Measurements from ENCODE around the gene DGKZ. TPM values are rescaled to one million over a fixed set of nuclear protein-coding genes. Genes with fewer than 3 reads are reported as not detected.
"Not testable (repeated sequence)": the region's sequence is repeated elsewhere in the genome, so short reads cannot be mapped to it uniquely, and the experiment has no call there.

The DGKZ gene
- total and polyA plus RNA-seq, 5 donors = 75.8 to 108 (median 96.4) TPM

DNA sequence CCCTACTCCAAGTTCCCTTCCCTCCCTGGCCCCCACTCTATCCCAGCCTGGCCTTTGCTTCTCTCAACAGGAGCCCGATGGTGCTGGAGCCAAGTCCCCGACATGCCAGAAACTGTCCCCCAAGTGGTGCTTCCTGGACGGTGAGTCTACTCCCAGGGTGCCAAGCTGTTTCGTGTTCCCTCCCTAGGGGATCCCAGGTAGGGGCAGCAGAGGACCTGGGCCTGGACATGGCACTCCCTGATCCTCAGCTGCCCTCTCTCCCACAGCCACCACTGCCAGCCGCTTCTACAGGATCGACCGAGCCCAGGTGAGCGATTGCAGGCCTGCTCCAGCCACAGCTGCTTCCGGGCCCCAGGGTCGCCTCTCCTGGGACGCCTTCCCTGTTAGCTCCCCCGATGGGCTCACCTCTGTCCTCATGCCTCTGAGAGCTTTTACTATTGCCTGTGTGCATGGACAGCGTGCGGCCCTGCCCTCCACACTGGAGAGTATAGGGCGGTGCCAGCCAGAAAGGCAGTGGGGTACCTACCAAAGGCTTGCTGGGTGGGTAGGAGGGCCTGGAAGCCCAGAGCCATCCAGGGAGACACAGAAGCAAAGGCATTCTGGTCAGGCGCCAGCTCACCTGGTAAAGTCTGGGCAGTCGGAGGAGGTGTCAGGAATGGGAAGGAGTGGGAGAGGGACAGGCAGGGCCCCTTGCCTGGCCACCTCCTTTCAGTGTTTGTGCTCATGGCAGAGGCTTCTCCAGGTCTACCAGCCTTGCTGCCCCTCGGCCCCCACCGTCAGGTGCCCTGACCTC, 29.2 kb downstream of the DGKZ start:
- intact Hi-C loops (cut with DNase I) = no loop called here
- no peak for ATAC-seq
- Histone ChIP-seq H3K4me3 (ENCODE audit: low read length) (no peak overlapping the region), H3K4me1 (ENCODE audit: control insufficient read depth, insufficient read depth, low read length) (no peaks in the 10 kb centered on the region), H3K27ac (ENCODE audit: low read length) (no peak overlapping the region), H3K27me3 (ENCODE audit: control insufficient read depth, insufficient read depth) (no peaks in the 10 kb centered on the region), H3K9me3 (ENCODE audit: control insufficient read depth, low read length) (no peaks in the 10 kb centered on the region)
- WGBS = 88% methylated on average over 19 of the region's 19 CpGs
- DNase-seq = peak in 2 of 3 donors; percentile 48 to 49

DNA sequence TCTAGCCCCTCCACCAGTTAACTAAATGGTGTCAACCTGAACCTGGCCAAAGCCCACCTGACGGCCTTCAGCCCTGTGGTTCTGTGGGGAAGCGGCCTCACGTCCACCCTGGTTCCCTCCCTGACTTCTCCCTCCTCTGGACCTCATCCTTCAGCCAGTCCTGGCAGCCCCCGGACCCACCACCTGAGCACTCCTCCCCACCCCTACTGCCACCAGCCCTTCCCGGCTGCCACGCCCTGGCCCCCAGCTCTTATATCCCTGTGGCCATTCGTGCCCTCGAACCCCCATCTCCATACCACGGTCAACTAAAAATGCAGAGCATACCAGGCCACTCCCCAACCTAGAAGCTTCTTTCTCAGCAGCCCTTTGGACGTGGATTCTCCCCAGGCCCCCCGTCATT, 30.0 kb downstream of the DGKZ start:
- WGBS = 94% methylated on average over 11 of the region's 11 CpGs

DNA sequence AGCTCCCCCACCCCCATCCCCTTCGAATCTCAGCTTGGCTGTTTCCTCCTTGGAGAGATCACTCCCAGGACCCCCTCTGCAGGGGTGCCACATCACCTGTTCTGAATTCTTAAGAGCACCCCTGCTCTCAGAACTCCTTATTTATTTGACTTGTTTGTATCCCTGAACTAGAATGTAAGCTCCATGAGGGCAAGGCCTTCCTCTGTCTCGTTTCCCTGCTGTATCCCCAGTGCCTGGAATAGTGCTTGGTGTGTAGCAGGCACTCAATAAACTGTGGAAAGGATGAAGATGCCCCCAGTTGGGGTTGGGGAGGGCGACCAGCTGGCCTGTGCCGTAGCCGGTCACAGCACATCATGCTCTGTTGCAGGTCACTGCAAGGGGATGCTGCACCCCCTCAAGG, 30.6 kb downstream of the DGKZ start:
- DNase-seq (no peak), ATAC-seq (no peak)
- Histone ChIP-seq H3K27ac (ENCODE audit: low read length) (no peak overlapping the region), H3K9me3 (ENCODE audit: control insufficient read depth, low read length) (no peaks in the 10 kb centered on the region), H3K27me3 (ENCODE audit: control insufficient read depth, insufficient read depth) (no peaks in the 10 kb centered on the region), H3K4me1 (ENCODE audit: control insufficient read depth, insufficient read depth, low read length) (no peaks in the 10 kb centered on the region), H3K4me3 (ENCODE audit: low read length) (no peak overlapping the region)
- intact Hi-C loops (cut with DNase I) = no loop called here
- 89% methylated on average over 5 of the region's 5 CpGs for WGBS

More for the DNA sequence above, 30.0 kb downstream of the DGKZ start:
- intact Hi-C loops (cut with DNase I) = no loop called here
- no peak overlapping the region for H3K4me3 ChIP-seq (ENCODE audit: low read length)
- no peaks in the 10 kb centered on the region for H3K4me1 ChIP-seq (ENCODE audit: control insufficient read depth, insufficient read depth, low read length)
- H3K27ac ChIP-seq (ENCODE audit: low read length) = no peak overlapping the region
- peak in 1 of 3 donors; percentile 35 for DNase-seq
- no peaks in the 10 kb centered on the region for H3K9me3 ChIP-seq (ENCODE audit: control insufficient read depth, low read length)
- ATAC-seq = no peak
- no peaks in the 10 kb centered on the region for H3K27me3 ChIP-seq (ENCODE audit: control insufficient read depth, insufficient read depth)

DNA sequence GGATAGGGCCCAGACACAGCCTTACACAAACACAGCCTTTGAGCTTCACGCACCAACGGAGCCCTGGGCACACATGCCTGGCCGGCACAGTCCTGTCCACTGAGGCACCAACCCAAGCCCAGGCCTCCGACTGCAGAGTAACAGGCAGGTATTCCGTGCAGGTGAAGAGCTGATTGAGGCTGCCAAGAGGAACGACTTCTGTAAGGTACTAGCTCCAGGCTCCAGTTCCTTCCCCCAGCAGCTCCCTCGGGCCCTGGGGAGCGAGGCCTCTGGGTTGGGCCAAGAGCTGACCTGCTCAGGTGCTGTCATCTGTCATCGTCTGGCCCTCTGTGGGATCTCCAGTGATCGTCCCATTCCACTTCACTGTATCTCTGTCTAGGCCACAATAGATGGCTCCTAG, 31.0 kb downstream of the DGKZ start:
- intact Hi-C loops (cut with DNase I) = no loop called here
- WGBS = 89% methylated on average over 10 of the region's 10 CpGs
- no peak overlapping the region for H3K27ac ChIP-seq (ENCODE audit: low read length)
- no peak for ATAC-seq
- H3K4me1 ChIP-seq (ENCODE audit: control insufficient read depth, insufficient read depth, low read length) = no peaks in the 10 kb centered on the region
- no peaks in the 10 kb centered on the region for H3K9me3 ChIP-seq (ENCODE audit: control insufficient read depth, low read length)
- no peaks in the 10 kb centered on the region for H3K27me3 ChIP-seq (ENCODE audit: control insufficient read depth, insufficient read depth)
- DNase-seq = peak in 2 of 3 donors; percentile 37 to 52
- no peak overlapping the region for H3K4me3 ChIP-seq (ENCODE audit: low read length)

DNA sequence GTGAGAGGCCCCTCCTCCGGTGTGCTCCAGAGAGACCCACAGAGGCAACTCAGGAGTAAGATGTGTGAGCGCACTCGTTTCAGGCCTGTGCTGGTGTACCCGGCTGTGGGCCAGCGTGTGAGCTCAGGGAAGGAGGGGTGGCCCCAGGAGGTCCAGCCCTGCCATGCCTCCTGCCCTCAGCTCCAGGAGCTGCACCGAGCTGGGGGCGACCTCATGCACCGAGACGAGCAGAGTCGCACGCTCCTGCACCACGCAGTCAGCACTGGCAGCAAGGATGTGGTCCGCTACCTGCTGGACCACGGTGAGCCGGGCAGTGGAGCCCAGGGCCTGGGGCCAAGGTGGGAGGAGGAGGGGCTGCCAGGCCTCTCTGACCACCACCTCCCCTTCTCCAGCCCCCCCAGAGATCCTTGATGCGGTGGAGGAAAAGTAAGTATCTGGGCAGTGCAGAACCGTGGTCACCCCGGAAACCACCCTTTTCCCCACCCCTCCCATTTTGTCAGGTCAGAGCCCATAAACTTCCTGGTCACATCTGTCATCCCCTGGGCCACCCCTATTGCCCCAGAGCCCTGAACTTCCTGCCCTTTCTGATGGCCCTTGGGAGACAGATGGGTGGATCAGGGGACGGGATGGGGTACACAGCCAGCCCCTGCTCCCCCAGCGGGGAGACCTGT, 31.7 kb downstream of the DGKZ start:
- 66% methylated on average over 20 of the region's 20 CpGs for WGBS
- Histone ChIP-seq H3K27me3 (ENCODE audit: control insufficient read depth, insufficient read depth) (no peaks in the 10 kb centered on the region), H3K4me1 (ENCODE audit: control insufficient read depth, insufficient read depth, low read length) (no peaks in the 10 kb centered on the region), H3K4me3 (ENCODE audit: low read length) (no peak overlapping the region), H3K9me3 (ENCODE audit: control insufficient read depth, low read length) (no peaks in the 10 kb centered on the region), H3K27ac (ENCODE audit: low read length) (no peak overlapping the region)
- ATAC-seq (no peak), DNase-seq (peak in 2 of 3 donors; percentile 62 to 63)
- intact Hi-C loops (cut with DNase I) = no loop called here

DNA sequence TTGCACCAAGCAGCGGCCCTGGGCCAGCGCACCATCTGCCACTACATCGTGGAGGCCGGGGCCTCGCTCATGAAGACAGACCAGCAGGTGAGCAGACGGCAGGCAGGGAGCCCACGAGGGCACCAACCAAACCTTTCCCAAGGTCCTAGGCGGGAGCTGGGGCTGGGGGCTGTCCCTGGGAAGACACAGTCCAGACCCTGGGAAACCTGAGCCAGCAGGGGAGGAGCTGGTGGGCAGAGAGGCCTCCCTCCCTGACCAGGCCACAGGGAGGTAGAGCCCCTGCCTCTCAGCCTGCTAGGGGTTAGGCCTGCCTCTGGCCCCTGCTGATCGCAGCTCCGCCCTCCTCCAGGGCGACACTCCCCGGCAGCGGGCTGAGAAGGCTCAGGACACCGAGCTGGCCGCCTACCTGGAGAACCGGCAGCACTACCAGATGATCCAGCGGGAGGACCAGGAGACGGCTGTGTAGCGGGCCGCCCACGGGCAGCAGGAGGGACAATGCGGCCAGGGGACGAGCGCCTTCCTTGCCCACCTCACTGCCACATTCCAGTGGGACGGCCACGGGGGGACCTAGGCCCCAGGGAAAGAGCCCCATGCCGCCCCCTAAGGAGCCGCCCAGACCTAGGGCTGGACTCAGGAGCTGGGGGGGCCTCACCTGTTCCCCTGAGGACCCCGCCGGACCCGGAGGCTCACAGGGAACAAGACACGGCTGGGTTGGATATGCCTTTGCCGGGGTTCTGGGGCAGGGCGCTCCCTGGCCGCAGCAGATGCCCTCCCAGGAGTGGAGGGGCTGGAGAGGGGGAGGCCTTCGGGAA, 32.4 kb downstream of the DGKZ start:
- peak in 2 of 3 donors; percentile 62 to 65 for DNase-seq
- peak; percentile 6 to 27 for ATAC-seq
- not testable (repeated sequence) for H3K4me1 ChIP-seq (ENCODE audit: control insufficient read depth, insufficient read depth, low read length); H3K4me3 ChIP-seq (ENCODE audit: low read length); H3K27me3 ChIP-seq (ENCODE audit: control insufficient read depth, insufficient read depth); H3K9me3 ChIP-seq (ENCODE audit: control insufficient read depth, low read length); H3K27ac ChIP-seq (ENCODE audit: low read length)
- 72% methylated on average over 34 of the region's 36 CpGs for WGBS
- intact Hi-C loops (cut with DNase I) = loop anchor here in 1 of 4 donors (10.0 kb wide), 1 partner anchor 235 kb away; the partner anchor contains the start of genes ATG13 and HARBI1

DNA sequence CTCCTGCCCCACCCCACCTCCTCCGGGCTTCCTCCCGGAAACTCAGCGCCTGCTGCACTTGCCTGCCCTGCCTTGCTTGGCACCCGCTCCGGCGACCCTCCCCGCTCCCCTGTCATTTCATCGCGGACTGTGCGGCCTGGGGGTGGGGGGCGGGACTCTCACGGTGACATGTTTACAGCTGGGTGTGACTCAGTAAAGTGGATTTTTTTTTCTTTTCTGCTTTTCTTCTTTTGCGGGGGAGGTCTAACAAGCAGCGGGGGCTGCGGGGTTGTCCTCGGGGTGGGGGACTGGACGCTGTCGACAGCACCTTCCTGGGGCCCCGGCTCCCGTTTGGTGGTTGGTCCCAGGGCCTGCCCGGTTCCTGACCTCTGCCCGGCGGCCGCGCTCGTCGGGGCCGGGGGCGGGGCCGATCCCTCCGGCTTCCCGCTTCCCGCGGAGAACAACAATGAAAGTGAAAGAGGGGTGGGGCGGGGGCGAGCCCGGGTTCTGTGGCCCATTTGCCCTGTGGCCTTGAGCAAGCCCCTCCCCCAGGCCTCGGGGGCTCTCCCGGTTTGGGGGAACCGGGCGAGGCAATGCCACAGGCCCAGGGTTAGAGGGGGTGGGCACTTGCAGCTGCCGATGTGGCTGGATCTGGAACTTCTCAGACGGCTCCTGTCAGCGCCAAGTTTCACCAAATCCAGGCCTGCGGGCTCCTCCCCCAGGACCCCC, 33.2 kb downstream of the DGKZ start:
- Histone ChIP-seq H3K9me3 (ENCODE audit: control insufficient read depth, low read length) (no peaks in the 10 kb centered on the region), H3K4me3 (ENCODE audit: low read length) (peak overlapping the region; percentile 69), H3K4me1 (ENCODE audit: control insufficient read depth, insufficient read depth, low read length) (no peaks in the 10 kb centered on the region), H3K27ac (ENCODE audit: low read length) (peak overlapping the region; percentile 42), H3K27me3 (ENCODE audit: control insufficient read depth, insufficient read depth) (no peaks in the 10 kb centered on the region)
- DNase-seq (peak; percentile 71 to 90 (median 90)), ATAC-seq (peak; percentile 51 to 62)
- WGBS = 4% methylated on average over 45 of the region's 45 CpGs
- intact Hi-C loops (cut with DNase I) = loop anchor here in 1 of 4 donors (10.0 kb wide), 1 partner anchor 234 kb away; the partner anchor contains the start of genes ATG13 and HARBI1

DNA sequence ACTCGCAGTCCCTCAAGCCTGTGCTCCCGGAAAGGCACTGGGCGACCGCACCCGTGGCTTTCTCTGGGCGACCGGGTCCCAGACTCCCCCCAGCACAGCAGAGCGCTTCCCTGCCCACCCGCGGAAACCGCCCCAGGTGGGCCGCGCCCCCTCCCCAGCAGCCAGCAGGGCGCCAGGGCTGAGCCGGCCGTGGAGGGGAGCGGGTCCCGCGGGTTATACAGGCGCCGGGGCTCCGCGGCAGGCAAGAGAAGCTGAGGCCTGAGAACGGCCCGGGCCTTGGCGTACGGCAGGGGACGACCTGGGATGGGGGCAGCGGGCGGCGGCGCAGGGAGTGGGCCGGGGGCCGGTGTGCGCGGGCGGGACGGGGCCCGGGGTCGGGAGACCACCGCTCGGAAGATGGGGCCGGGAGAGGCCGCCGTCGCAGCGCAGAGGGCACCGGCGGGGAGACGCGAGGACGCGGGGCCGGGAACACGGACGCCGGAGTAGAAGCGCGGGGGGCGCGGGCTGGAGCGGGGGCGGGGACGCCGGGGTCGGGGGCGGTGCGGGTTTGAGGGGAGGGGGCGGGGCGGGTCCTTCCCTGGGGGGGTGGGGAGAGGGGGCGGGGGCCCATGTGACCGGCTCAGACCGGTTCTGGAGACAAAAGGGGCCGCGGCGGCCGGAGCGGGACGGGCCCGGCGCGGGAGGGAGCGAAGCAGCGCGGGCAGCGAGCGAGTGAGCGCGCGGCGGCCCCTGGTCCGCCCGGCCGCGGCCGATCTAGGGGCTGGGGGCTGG, 34.0 kb downstream of the DGKZ start, which contains the start of gene MDK:
MDK (plus strand) TSS at position 622 of the 771 bp plus-strand sequence. CDS start 389 bp downstream, outside the sequence.
- DNase-seq (peak in 2 of 3 donors; percentile 72 to 74), ATAC-seq (peak; percentile 3 to 7)
- intact Hi-C loops (cut with DNase I) = loop anchor here in 1 of 4 donors (10.0 kb wide), 1 partner anchor 234 kb away; the partner anchor contains the start of genes ATG13 and HARBI1
- no peaks in the 10 kb centered on the region for H3K9me3 ChIP-seq (ENCODE audit: control insufficient read depth, low read length)
- H3K27me3 ChIP-seq (ENCODE audit: control insufficient read depth, insufficient read depth) = no peaks in the 10 kb centered on the region
- no peaks in the 10 kb centered on the region for H3K4me1 ChIP-seq (ENCODE audit: control insufficient read depth, insufficient read depth, low read length)
- WGBS = 1% methylated on average over 95 of the region's 96 CpGs
- peak within 1 kb of the TSS; percentile 69 for H3K4me3 ChIP-seq (ENCODE audit: low read length)
- H3K27ac ChIP-seq (ENCODE audit: low read length) = peak within 1 kb of the TSS; percentile 42

DNA sequence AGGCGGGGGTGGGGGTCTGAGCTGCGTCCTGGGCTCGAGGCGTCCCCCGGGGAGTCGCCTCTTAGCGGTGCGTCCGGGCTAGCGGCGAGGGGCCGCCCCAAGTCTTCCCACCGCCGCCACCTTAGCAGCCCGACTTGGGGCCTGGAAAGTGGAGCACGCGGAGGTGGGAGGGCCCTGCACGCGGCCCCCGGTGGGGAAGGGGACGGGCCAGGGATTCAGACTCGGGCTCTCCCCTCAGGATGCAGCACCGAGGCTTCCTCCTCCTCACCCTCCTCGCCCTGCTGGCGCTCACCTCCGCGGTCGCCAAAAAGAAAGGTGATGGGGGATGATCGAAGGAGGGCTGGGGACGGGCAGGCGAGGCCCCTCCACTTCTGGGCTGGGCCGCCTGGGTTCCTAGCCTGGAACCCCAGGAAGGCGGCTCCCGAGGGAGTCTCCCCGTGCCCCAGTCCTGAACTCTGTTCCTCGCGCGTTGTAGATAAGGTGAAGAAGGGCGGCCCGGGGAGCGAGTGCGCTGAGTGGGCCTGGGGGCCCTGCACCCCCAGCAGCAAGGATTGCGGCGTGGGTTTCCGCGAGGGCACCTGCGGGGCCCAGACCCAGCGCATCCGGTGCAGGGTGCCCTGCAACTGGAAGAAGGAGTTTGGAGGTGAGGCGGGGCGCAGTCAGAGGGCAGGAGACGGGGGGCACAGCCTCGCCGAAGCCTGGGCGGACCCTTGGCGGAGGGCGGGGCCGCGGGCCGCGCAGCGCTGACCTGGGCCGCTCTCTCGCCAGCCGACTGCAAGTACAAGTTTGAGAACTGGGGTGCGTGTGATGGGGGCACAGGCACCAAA, 34.8 kb downstream of the DGKZ start:
- no peaks in the 10 kb centered on the region for H3K4me1 ChIP-seq (ENCODE audit: control insufficient read depth, insufficient read depth, low read length)
- peak overlapping the region; percentile 69 for H3K4me3 ChIP-seq (ENCODE audit: low read length)
- intact Hi-C loops (cut with DNase I) = loop anchor here in 1 of 4 donors (10.0 kb wide), 1 partner anchor 233 kb away; the partner anchor contains the start of genes ATG13 and HARBI1
- H3K9me3 ChIP-seq (ENCODE audit: control insufficient read depth, low read length) = no peaks in the 10 kb centered on the region
- peak in 1 of 2 donors; percentile 1 for ATAC-seq
- H3K27ac ChIP-seq (ENCODE audit: low read length) = no peak overlapping the region
- WGBS = 2% methylated on average over 66 of the region's 66 CpGs
- H3K27me3 ChIP-seq (ENCODE audit: control insufficient read depth, insufficient read depth) = no peaks in the 10 kb centered on the region
- DNase-seq = peak in 2 of 3 donors; percentile 65 to 66
